ENCODE data around the gene OR3A1. TPM values are rescaled to one million over a fixed set of nuclear protein-coding genes. Genes with fewer than 3 reads are reported as not detected.

The OR3A1 gene
- total and polyA plus RNA-seq, 2 of the 8 experiments (the other 6 are each of a cell fraction or from before 2014, with no cell fraction given), result not detected

- no peak for TF ChIP-seq ASH2L (IDR thresholded peaks at IDR 0.05; ENCODE audit: low read length)
- TF ChIP-seq CTBP2 (IDR thresholded peaks at IDR 0.05; ENCODE audit: borderline replicate concordance, insufficient read depth, insufficient read length, low read length), result no peak
- TF ChIP-seq MAFK (IDR thresholded peaks at IDR 0.05; ENCODE audit: low read depth, low read length), result no peak
- no peak for TF ChIP-seq RXRA (IDR thresholded peaks at IDR 0.05; ENCODE audit: insufficient read depth, low read depth, low read length)
Measured at GRCh38 chr17:3271072-3271848, 26.9 kb downstream of the OR3A1 start (continued).

Data from H1 (cell line).